ENCODE results near the gene SMC1B.

SMC1B gene

GRCh38 chr22:45336971-45337431 lies 76.4 kb downstream of the SMC1B start:
- H3K27ac ChIP-seq (ENCODE audit: low read depth, low read length, poor library complexity, severe bottlenecking): no peak overlapping the region
- no peaks in the 10 kb centered on the region for H3F3A ChIP-seq (ENCODE audit: insufficient read depth, low read length)
- H2AFZ ChIP-seq (ENCODE audit: low read length): no peak overlapping the region
- no peaks in the 10 kb centered on the region for H4K20me1 ChIP-seq (ENCODE audit: insufficient read depth, low read length)
- H3K4me2 ChIP-seq (ENCODE audit: low read length): no peak overlapping the region
- no peaks in the 10 kb centered on the region for H3K9me2 ChIP-seq (ENCODE audit: low read depth, low read length)
- TF ChIP-seq EZH2 (IDR thresholded peaks at IDR 0.05; ENCODE audit: borderline replicate concordance, low read length) (no peak), CTCF (IDR thresholded peaks at IDR 0.05; ENCODE audit: low read length) (no peak)
- no peaks in the 10 kb centered on the region for H3K9me3 ChIP-seq (ENCODE audit: low read length)
- H3K4me3 ChIP-seq (ENCODE audit: low read depth, low read length, poor library complexity, severe bottlenecking): no peak overlapping the region
- peaks cover 39% of the 10 kb centered on the region for H3K36me3 ChIP-seq (ENCODE audit: insufficient read depth, low read length)
- H3K79me2 ChIP-seq (ENCODE audit: insufficient read depth, low read length): no peaks in the 10 kb centered on the region
- no peaks in the 10 kb centered on the region for H3K4me1 ChIP-seq (ENCODE audit: insufficient read depth, low read length, severe bottlenecking)
- no peak overlapping the region for H3K9ac ChIP-seq (ENCODE audit: low read length)
- no peaks in the 10 kb centered on the region for H3K27me3 ChIP-seq (ENCODE audit: insufficient read depth, low read length)

- Histone ChIP-seq H3K4me3 (ENCODE audit: low read depth, low read length, poor library complexity, severe bottlenecking) (no peak overlapping the region), H3K79me2 (ENCODE audit: insufficient read depth, low read length) (no peaks in the 10 kb centered on the region), H3K9me3 (ENCODE audit: low read length) (no peaks in the 10 kb centered on the region), H2AFZ (ENCODE audit: low read length) (no peak overlapping the region), H4K20me1 (ENCODE audit: insufficient read depth, low read length) (no peaks in the 10 kb centered on the region), H3F3A (ENCODE audit: insufficient read depth, low read length) (no peaks in the 10 kb centered on the region), H3K9ac (ENCODE audit: low read length) (no peak overlapping the region), H3K4me2 (ENCODE audit: low read length) (no peak overlapping the region), H3K9me2 (ENCODE audit: low read depth, low read length) (no peaks in the 10 kb centered on the region), H3K36me3 (ENCODE audit: insufficient read depth, low read length) (peaks cover 39% of the 10 kb centered on the region), H3K27me3 (ENCODE audit: insufficient read depth, low read length) (no peaks in the 10 kb centered on the region), H3K4me1 (ENCODE audit: insufficient read depth, low read length, severe bottlenecking) (no peaks in the 10 kb centered on the region), H3K27ac (ENCODE audit: low read depth, low read length, poor library complexity, severe bottlenecking) (no peak overlapping the region)
- TF ChIP-seq CTCF (IDR thresholded peaks at IDR 0.05; ENCODE audit: low read length) (no peak), EZH2 (IDR thresholded peaks at IDR 0.05; ENCODE audit: borderline replicate concordance, low read length) (no peak)
Observed at GRCh38 chr22:45335854-45336522, 77.4 kb downstream of the SMC1B start.

- no peaks in the 10 kb centered on the region for H4K20me1 ChIP-seq (ENCODE audit: insufficient read depth, low read length)
- H3K9ac ChIP-seq (ENCODE audit: low read length): no peak overlapping the region
- no peaks in the 10 kb centered on the region for H3K79me2 ChIP-seq (ENCODE audit: insufficient read depth, low read length)
- no peaks in the 10 kb centered on the region for H3K9me2 ChIP-seq (ENCODE audit: low read depth, low read length)
- H3K36me3 ChIP-seq (ENCODE audit: insufficient read depth, low read length): peaks cover 41% of the 10 kb centered on the region
- no peak overlapping the region for H3K27ac ChIP-seq (ENCODE audit: low read depth, low read length, poor library complexity, severe bottlenecking)
- H2AFZ ChIP-seq (ENCODE audit: low read length): no peak overlapping the region
- no peaks in the 10 kb centered on the region for H3K4me1 ChIP-seq (ENCODE audit: insufficient read depth, low read length, severe bottlenecking)
- H3F3A ChIP-seq (ENCODE audit: insufficient read depth, low read length): no peaks in the 10 kb centered on the region
- no peak overlapping the region for H3K4me3 ChIP-seq (ENCODE audit: low read depth, low read length, poor library complexity, severe bottlenecking)
- no peaks in the 10 kb centered on the region for H3K27me3 ChIP-seq (ENCODE audit: insufficient read depth, low read length)
- no peak overlapping the region for H3K4me2 ChIP-seq (ENCODE audit: low read length)
- H3K9me3 ChIP-seq (ENCODE audit: low read length): no peaks in the 10 kb centered on the region
- TF ChIP-seq CTCF (IDR thresholded peaks at IDR 0.05; ENCODE audit: low read length) (no peak), EZH2 (IDR thresholded peaks at IDR 0.05; ENCODE audit: borderline replicate concordance, low read length) (no peak)
Observed at GRCh38 chr22:45335021-45335818, 78.2 kb downstream of the SMC1B start.
